Measurements from ENCODE around the gene CAPZB.

Gene CAPZB

GRCh38 chr1:19324665-19324990, 160.7 kb downstream of the CAPZB start:
- no peak for DNase-seq

- no peak for DNase-seq
Measured at GRCh38 chr1:19323987-19324664, 161.2 kb downstream of the CAPZB start.

GRCh38 chr1:19322481-19322880, 162.9 kb downstream of the CAPZB start:
- no peak for DNase-seq

GRCh38 chr1:19321071-19321470, 164.3 kb downstream of the CAPZB start:
- no peak for DNase-seq

GRCh38 chr1:19319196-19319595, 166.1 kb downstream of the CAPZB start:
- no peak for DNase-seq

- DNase-seq, result no peak
Measured at GRCh38 chr1:19317126-19317910, 168.0 kb downstream of the CAPZB start.

- DNase-seq, result no peak
Measured at GRCh38 chr1:19315378-19316198, 169.8 kb downstream of the CAPZB start.

- no peak for DNase-seq
Measured at GRCh38 chr1:19313961-19314882, 171.1 kb downstream of the CAPZB start.

GRCh38 chr1:19313636-19313959, 171.7 kb downstream of the CAPZB start:
- peak; percentile 47 for DNase-seq

- no peak for DNase-seq
Measured at GRCh38 chr1:19312782-19313635, 172.3 kb downstream of the CAPZB start.

GRCh38 chr1:19311931-19312781, 173.2 kb downstream of the CAPZB start, which contains the start of the genes AKR7A2 and SLC66A1:
TSS of gene AKR7A2 (minus strand) at chr1:19312144. CDS start at chr1:19312124, 20 bp downstream.
TSS of gene SLC66A1 (plus strand) at chr1:19312326. CDS start at chr1:19317678, 5,352 bp downstream.
- DNase-seq, result peak; percentile 91

GRCh38 chr1:19311503-19311930, 173.8 kb downstream of the CAPZB start:
- DNase-seq, result no peak

GRCh38 chr1:19310720-19311502, 174.4 kb downstream of the CAPZB start:
- DNase-seq, result no peak

GRCh38 chr1:19310061-19310460, 175.3 kb downstream of the CAPZB start:
- no peak for DNase-seq

GRCh38 chr1:19309123-19309813, 176.1 kb downstream of the CAPZB start:
- DNase-seq, result no peak

- no peak for DNase-seq
Measured at GRCh38 chr1:19308509-19308907, 176.8 kb downstream of the CAPZB start.

- no peak for DNase-seq
Measured at GRCh38 chr1:19307794-19308508, 177.4 kb downstream of the CAPZB start.

- DNase-seq, result no peak
Measured at GRCh38 chr1:19306941-19307340, 178.4 kb downstream of the CAPZB start.

Data from hematopoietic multipotent progenitor cell treated with erythropoietin and hydrocortisone succinate and interleukin-3 and kit ligand, for 8 days (in vitro differentiated cells).